Lower leg skin (tissue), 3 donors: ENCODE results near the gene SSR4.
A peak's percentile ranks its signal among the peaks of the same experiment; 100 is the strongest.

ENCODE experiments used
- CTCF ChIP-seq, 3 donors: fragments of 450-650 bp; IDR thresholded peaks; one replicate each; pipeline ENCODE4 v1.5.1; 2016; ENCODE audit warnings: antibody characterized with exemption in 3 of 3, mild to moderate bottlenecking in 3 of 3, moderate library complexity in 2 of 3
- POLR2A ChIP-seq, 2 donors: fragments of 450-650 bp; IDR thresholded peaks; one replicate each; pipeline ENCODE4 v1.6.1; 2016 to 2017; ENCODE audit warnings: antibody characterized with exemption in 2 of 2, mild to moderate bottlenecking in 1 of 2, moderate library complexity in 1 of 2

- TF ChIP-seq POLR2A (IDR thresholded peaks at IDR 0.05) (no peak), CTCF (IDR thresholded peaks at IDR 0.05) (peak in 1 of 3 donors; percentile 62)
These were observed 30.3 kb upstream of the SSR4 start, which contains the start of gene PLXNB3 for GRCh38 chrX:153763989-153764755.
